Panc1 (cell line): Measurements from ENCODE around the gene DIAPH3. TPM values are rescaled to one million over a fixed set of nuclear protein-coding genes. Genes with fewer than 3 reads are reported as not detected.

Source experiments
- ATAC-seq: fragments of 200-7000 bp; cut with Tn5 transposase; 2 replicates; pipeline ENCODE4 v1.9.1; 2020; ENCODE audit warnings: mild to moderate bottlenecking, moderate library complexity
- BruUV-seq: library from RNA; stranded (reverse); fragments of 400-500 nt; replicated peaks from 2 replicates; lab custom pipeline; 2021; lab: Mats Ljungman, UMichigan
- CTCF ChIA-PET: fragments of 300-600 bp; sonication (Branson Sonifier 250); formaldehyde crosslinking; loops from one replicate; lab custom pipeline; 2022; ENCODE audit warnings: antibody characterized with exemption; lab: Charles Lee
- POLR2A ChIA-PET: fragments of 300-600 bp; sonication (Branson Sonifier 250); formaldehyde crosslinking; loops from one replicate; lab custom pipeline; 2022; ENCODE audit warnings: antibody characterized with exemption; lab: Charles Lee
- DNase-seq: peaks from one replicate; pipeline ENCODE4 v3.0.0-alpha.2; 2010; ENCODE audit warnings: low read depth, low spot score
- H3K27ac ChIP-seq: 2 replicates; pipeline ENCODE4 v1.5.1; 2011; ENCODE audit warnings: mild to moderate bottlenecking, low read length, inconsistent platforms
- H3K27me3 ChIP-seq: fragments of 200-500 bp; sonication (Bioruptor generic); 2 replicates; pipeline ENCODE4 v1.6.0; 2014; ENCODE audit warnings: low read length, inconsistent platforms; ENCODE audit not compliant: control insufficient read depth, insufficient read depth
- H3K36me3 ChIP-seq: fragments of 200-500 bp; sonication (Bioruptor generic); 2 replicates; pipeline ENCODE4 v1.5.1; 2014; ENCODE audit warnings: inconsistent platforms, mild to moderate bottlenecking, low read length, moderate library complexity; ENCODE audit not compliant: control insufficient read depth, insufficient read depth
- H3K4me1 ChIP-seq: 2 replicates; pipeline ENCODE4 v1.5.1; 2011; ENCODE audit warnings: inconsistent platforms, mild to moderate bottlenecking, low read length, moderate library complexity; ENCODE audit not compliant: control insufficient read depth, insufficient read depth
- H3K4me3 ChIP-seq, 2 experiments: 2 replicates each; pipeline ENCODE4 v1.5.1; 2011 to 2012; ENCODE audit warnings: low read depth in 2 of 2, low read length in 2 of 2, mild to moderate bottlenecking in 2 of 2, inconsistent platforms in 1 of 2, moderate library complexity in 1 of 2
- H3K9me3 ChIP-seq: fragments of 200-500 bp; sonication (Bioruptor generic); 2 replicates; pipeline ENCODE4 v1.5.1; 2014; ENCODE audit warnings: low read depth, mild to moderate bottlenecking, inconsistent platforms, low read length, moderate library complexity; ENCODE audit not compliant: control insufficient read depth, insufficient read depth
- POLR2AphosphoS5 ChIP-seq: IDR thresholded peaks from 2 replicates; pipeline ENCODE4 v1.6.1; 2012; ENCODE audit warnings: mild to moderate bottlenecking, low read depth, low read length, moderate library complexity
- SIN3A ChIP-seq: IDR thresholded peaks from 2 replicates; pipeline ENCODE4 v1.6.1; 2012; ENCODE audit warnings: low read depth, mild to moderate bottlenecking, low read length, moderate library complexity, borderline replicate concordance; ENCODE audit not compliant: insufficient read depth
- TCF7L2 ChIP-seq: IDR thresholded peaks from 2 replicates; pipeline ENCODE4 v1.6.1; 2011; ENCODE audit warnings: mild to moderate bottlenecking, low read depth, low read length, inconsistent platforms
- in situ Hi-C: cut with HindIII; loops from 2 replicates; pipeline ENCODE4 v1.10.0; 2016; ENCODE audit warnings: low sequenced_read_pairs, low pct_unique_long_range_greater_than_20kb
- intact Hi-C: fragments of 100-400 bp; cut with micrococcal nuclease; formaldehyde crosslinking; loops from one replicate; pipeline ENCODE4 v1.10.0; 2022; ENCODE audit not compliant: unreplicated experiment
- total RNA-seq: library from RNA; stranded (reverse); gene quantifications from one replicate; pipeline ENCODE4 v1.2.1, GENCODE V29; 2021; ENCODE audit not compliant: unreplicated experiment
- TF ChIP-seq, protein P1 (sequence below), 2 experiments: IDR thresholded peaks; 2 replicates each; pipeline ENCODE4 v1.6.1; 2011 to 2012; ENCODE audit warnings: low read depth in 2 of 2, control low read depth in 1 of 2, low read length in 1 of 2, mild to moderate bottlenecking in 1 of 2, moderate library complexity in 1 of 2; ENCODE audit not compliant: insufficient read depth in 1 of 2
- TF ChIP-seq, protein P2 (sequence below): fragments of 450-650 bp; IDR thresholded peaks from 2 replicates; pipeline ENCODE4 v1.5.1; 2017; ENCODE audit warnings: mild to moderate bottlenecking

DIAPH3 gene
- total RNA-seq, 1 experiment from 2014 or later = 15.4 TPM

DNA sequence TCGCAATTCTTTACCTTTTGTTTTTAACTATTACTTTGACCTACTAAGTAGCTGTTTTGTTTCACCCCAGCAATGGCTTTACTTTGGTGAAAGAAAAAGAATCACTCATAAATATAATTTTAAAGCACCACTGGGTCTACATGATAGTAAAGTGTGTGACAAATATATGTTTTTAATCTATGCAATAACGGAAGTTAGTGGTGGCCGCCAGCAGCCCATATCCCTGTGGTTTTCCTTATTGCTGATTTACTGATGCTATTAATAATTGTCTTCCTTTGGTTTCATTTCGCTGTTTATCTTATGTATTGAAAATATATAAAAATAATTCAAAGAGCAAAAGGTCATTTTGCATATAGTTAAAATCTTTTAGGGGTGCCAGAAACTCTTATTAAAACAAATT lies 491.3 kb downstream of the DIAPH3 start:
- Histone ChIP-seq H3K4me3 (no peak overlapping the region), H3K9me3 (no peaks in the 10 kb centered on the region), H3K27ac (no peak overlapping the region), H3K36me3 (no peaks in the 10 kb centered on the region), H3K27me3 (no peaks in the 10 kb centered on the region), H3K4me1 (no peaks in the 10 kb centered on the region)
- DNase-seq = no peak
- in situ Hi-C loops (no loop called here), intact Hi-C loops (loop anchor here (10.0 kb wide), 1 partner anchor 278 kb away; no protein-coding TSS in a partner anchor)
- CTCF ChIA-PET = no interaction called here
- BruUV-seq = no TSS peak
- no peak for TF ChIP-seq POLR2AphosphoS5
- ATAC-seq = no peak
- POLR2A ChIA-PET = no interaction called here

DNA sequence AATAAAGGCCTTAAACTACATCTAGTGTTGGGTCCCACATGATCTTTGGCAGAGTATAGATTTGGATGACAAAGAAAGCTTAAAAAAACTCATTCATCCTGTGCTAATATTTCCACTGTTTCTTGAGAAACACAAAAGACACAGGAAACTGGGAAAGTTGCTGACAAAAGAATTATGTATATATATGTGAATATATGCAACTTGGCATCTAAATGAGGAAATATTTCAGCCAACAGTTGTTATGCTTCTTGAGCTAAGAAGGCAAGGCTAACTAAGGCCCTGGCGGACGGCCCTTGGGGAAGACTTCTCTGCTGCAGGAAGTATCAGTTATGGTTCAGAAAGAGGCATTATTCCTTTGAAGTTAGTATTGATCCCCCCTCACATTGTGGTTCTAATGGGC lies 491.8 kb downstream of the DIAPH3 start:
- in situ Hi-C loops = no loop called here
- Histone ChIP-seq H3K36me3 (no peaks in the 10 kb centered on the region), H3K27ac (no peak overlapping the region), H3K4me1 (no peaks in the 10 kb centered on the region), H3K27me3 (no peaks in the 10 kb centered on the region), H3K4me3 (no peak overlapping the region), H3K9me3 (no peaks in the 10 kb centered on the region)
- POLR2A ChIA-PET = no interaction called here
- ATAC-seq = no peak
- intact Hi-C loops = loop anchor here (10.0 kb wide), 1 partner anchor 277 kb away; no protein-coding TSS in a partner anchor
- no peak for DNase-seq
- CTCF ChIA-PET = no interaction called here
- BruUV-seq = no TSS peak
- TF ChIP-seq POLR2AphosphoS5 (no peak), TCF7L2 (no peak), SIN3A (no peak)
- TF ChIP-seq, protein P1, sequence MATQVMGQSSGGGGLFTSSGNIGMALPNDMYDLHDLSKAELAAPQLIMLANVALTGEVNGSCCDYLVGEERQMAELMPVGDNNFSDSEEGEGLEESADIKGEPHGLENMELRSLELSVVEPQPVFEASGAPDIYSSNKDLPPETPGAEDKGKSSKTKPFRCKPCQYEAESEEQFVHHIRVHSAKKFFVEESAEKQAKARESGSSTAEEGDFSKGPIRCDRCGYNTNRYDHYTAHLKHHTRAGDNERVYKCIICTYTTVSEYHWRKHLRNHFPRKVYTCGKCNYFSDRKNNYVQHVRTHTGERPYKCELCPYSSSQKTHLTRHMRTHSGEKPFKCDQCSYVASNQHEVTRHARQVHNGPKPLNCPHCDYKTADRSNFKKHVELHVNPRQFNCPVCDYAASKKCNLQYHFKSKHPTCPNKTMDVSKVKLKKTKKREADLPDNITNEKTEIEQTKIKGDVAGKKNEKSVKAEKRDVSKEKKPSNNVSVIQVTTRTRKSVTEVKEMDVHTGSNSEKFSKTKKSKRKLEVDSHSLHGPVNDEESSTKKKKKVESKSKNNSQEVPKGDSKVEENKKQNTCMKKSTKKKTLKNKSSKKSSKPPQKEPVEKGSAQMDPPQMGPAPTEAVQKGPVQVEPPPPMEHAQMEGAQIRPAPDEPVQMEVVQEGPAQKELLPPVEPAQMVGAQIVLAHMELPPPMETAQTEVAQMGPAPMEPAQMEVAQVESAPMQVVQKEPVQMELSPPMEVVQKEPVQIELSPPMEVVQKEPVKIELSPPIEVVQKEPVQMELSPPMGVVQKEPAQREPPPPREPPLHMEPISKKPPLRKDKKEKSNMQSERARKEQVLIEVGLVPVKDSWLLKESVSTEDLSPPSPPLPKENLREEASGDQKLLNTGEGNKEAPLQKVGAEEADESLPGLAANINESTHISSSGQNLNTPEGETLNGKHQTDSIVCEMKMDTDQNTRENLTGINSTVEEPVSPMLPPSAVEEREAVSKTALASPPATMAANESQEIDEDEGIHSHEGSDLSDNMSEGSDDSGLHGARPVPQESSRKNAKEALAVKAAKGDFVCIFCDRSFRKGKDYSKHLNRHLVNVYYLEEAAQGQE (IDR thresholded peaks at IDR 0.05; ENCODE audit: insufficient read depth in 1 of 2, low read depth in 2 of 2, low read length in 1 of 2) = no peak
- TF ChIP-seq, protein P2, sequence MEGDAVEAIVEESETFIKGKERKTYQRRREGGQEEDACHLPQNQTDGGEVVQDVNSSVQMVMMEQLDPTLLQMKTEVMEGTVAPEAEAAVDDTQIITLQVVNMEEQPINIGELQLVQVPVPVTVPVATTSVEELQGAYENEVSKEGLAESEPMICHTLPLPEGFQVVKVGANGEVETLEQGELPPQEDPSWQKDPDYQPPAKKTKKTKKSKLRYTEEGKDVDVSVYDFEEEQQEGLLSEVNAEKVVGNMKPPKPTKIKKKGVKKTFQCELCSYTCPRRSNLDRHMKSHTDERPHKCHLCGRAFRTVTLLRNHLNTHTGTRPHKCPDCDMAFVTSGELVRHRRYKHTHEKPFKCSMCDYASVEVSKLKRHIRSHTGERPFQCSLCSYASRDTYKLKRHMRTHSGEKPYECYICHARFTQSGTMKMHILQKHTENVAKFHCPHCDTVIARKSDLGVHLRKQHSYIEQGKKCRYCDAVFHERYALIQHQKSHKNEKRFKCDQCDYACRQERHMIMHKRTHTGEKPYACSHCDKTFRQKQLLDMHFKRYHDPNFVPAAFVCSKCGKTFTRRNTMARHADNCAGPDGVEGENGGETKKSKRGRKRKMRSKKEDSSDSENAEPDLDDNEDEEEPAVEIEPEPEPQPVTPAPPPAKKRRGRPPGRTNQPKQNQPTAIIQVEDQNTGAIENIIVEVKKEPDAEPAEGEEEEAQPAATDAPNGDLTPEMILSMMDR = no peak

DNA sequence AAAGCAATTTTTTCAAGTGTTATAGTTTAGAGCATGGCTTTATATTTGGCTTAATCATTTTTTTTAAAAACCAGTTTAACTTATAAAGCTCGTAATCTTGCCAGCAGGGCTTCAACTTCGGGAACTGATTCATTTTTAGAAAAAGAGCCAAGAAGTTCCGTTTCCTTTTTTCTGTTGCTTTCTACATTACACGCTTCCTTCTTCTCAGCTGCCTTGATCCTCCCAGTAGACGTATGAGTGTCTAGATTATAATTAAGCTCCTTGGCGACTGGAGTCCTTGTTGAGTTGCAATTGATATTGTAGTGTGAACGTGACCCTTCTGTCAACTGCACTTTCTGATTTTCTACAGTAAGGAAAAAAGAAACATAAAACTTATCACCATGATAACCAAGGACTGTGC lies 497.2 kb downstream of the DIAPH3 start:
- in situ Hi-C loops (no loop called here), intact Hi-C loops (no loop called here)
- H3K9me3 ChIP-seq = no peaks in the 10 kb centered on the region
- H3K4me3 ChIP-seq = no peak overlapping the region
- ChIA-PET CTCF (no interaction called here), POLR2A (no interaction called here)
- DNase-seq = no peak
- TF ChIP-seq, protein P2 = no peak
- TF ChIP-seq TCF7L2 (no peak), POLR2AphosphoS5 (no peak)
- TF ChIP-seq, protein P1 (IDR thresholded peaks at IDR 0.05; ENCODE audit: insufficient read depth in 1 of 2, low read depth in 2 of 2, low read length in 1 of 2) = no peak
- no peaks in the 10 kb centered on the region for H3K4me1 ChIP-seq
- H3K36me3 ChIP-seq = no peaks in the 10 kb centered on the region
- no peaks in the 10 kb centered on the region for H3K27me3 ChIP-seq
- ATAC-seq = no peak
- no TSS peak for BruUV-seq
- no peak overlapping the region for H3K27ac ChIP-seq
